ENCODE measurements around the gene FBXL13. TPM values are rescaled to one million over a fixed set of nuclear protein-coding genes. Genes with fewer than 3 reads are reported as not detected.
"Not testable (repeated sequence)": the region's sequence is repeated elsewhere in the genome, so short reads cannot be mapped to it uniquely, and the experiment has no call there.

FBXL13 gene
- polyA plus RNA-seq, 1 experiment, result 0.20 TPM

DNA sequence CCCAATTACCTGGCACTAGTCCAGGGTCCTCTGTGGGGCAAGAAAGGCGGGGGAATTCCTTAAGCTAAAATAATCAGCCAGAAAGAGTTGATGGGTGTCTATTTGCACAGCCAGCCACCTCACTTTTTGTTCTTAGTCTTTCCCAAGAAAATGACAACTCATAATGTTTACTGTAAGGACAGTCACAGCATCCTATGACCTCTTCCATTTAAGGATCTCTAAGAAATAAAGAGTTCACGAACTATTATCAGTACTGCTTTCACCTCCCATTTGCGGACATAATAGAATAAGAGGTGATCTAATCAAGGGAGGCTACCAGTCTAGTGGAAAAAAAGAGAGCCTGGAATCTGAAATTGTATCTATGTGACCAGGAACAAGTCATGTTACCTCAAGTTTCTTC is 234.2 kb downstream of the FBXL13 start:
- CTCF ChIA-PET, result no interaction called here
- H3K27me3 ChIP-seq (ENCODE audit: control insufficient read depth, insufficient read depth, low read length), result no peaks in the 10 kb centered on the region

DNA sequence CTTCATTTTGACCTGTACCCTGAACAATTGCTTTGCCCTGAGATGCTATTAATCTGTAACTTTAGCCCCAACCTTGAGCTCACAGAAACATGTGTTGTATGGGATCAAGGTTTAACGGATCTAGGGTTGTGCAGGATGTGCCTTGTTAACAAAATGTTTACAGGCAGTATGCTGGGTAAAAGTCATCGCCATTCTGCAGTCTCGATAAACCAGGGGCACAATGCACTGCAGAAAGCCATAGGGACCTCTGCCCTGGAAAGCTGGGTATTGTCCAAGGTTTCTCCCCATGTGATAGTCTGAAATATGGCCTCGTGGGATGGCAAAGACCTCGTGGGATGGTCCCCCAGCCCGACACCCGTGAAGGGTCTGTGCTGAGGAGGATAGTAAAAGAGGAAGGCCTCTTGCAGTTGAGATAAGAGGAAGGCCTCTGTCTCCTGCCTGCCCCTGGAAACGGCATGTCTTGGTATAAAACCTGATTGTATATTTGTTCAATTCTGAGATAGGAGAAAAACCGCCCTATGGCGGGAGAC is 236.0 kb downstream of the FBXL13 start:
- CTCF ChIA-PET; DNase-seq (ENCODE audit: low read depth); H3K36me3 ChIP-seq (ENCODE audit: control insufficient read depth, insufficient read depth, low read length); H3K4me3 ChIP-seq (ENCODE audit: low read depth, low read length); POLR2A ChIA-PET; H3K27me3 ChIP-seq (ENCODE audit: control insufficient read depth, insufficient read depth, low read length): not testable (repeated sequence)

More for the DNA sequence above, 234.2 kb downstream of the FBXL13 start:
- no peak overlapping the region for H3K4me3 ChIP-seq (ENCODE audit: low read depth, low read length)
- DNase-seq (ENCODE audit: low read depth), result no peak
- POLR2A ChIA-PET, result no interaction called here
- no peaks in the 10 kb centered on the region for H3K36me3 ChIP-seq (ENCODE audit: control insufficient read depth, insufficient read depth, low read length)
- TF ChIP-seq, protein P1, sequence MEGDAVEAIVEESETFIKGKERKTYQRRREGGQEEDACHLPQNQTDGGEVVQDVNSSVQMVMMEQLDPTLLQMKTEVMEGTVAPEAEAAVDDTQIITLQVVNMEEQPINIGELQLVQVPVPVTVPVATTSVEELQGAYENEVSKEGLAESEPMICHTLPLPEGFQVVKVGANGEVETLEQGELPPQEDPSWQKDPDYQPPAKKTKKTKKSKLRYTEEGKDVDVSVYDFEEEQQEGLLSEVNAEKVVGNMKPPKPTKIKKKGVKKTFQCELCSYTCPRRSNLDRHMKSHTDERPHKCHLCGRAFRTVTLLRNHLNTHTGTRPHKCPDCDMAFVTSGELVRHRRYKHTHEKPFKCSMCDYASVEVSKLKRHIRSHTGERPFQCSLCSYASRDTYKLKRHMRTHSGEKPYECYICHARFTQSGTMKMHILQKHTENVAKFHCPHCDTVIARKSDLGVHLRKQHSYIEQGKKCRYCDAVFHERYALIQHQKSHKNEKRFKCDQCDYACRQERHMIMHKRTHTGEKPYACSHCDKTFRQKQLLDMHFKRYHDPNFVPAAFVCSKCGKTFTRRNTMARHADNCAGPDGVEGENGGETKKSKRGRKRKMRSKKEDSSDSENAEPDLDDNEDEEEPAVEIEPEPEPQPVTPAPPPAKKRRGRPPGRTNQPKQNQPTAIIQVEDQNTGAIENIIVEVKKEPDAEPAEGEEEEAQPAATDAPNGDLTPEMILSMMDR (IDR thresholded peaks at IDR 0.05; ENCODE audit: insufficient read depth, low read depth, low read length), result no peak

DNA sequence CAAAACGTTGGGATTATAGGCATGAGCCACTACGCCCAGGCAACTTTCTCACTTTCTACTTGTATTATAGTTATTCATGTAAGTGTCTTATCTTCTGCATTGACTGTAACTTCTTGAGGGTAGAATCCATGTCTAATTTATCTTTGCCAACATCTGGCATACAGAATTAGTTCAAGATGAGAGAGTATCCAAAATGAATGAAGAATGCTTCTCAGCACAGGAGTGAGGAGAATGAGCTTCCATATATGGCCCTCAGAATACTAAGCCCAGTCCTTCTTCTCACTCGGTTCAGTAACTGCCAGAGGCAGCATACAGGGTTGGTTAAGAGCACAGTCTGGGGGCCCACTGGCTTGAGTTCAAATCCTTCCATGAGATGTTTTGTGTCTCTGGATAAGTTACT is 236.8 kb downstream of the FBXL13 start:
- TF ChIP-seq, protein P1 (IDR thresholded peaks at IDR 0.05; ENCODE audit: insufficient read depth, low read depth, low read length), result no peak
- no peak for DNase-seq (ENCODE audit: low read depth)
- no peaks in the 10 kb centered on the region for H3K36me3 ChIP-seq (ENCODE audit: control insufficient read depth, insufficient read depth, low read length)
- ChIA-PET CTCF (no interaction called here), POLR2A (no interaction called here)
- no peak overlapping the region for H3K4me3 ChIP-seq (ENCODE audit: low read depth, low read length)
- no peaks in the 10 kb centered on the region for H3K27me3 ChIP-seq (ENCODE audit: control insufficient read depth, insufficient read depth, low read length)

DNA sequence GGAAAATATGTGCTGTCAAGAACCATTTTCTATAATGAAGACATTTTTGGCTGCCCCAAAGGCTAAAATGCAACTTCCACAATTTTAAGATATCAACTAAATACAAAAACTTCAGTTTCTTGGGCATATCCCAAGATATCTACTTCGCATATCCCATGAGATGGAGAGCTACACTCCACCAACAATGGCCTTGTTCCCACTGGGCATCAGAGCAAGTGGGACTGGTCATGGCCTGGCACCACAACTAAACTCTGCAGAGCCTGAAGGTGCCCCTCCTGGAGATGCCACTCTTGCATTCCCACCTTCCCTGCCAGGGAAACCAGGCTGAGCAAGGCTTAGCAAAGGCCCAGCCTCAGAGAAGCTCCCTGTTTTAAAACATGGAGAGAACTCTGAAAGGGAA is 237.6 kb downstream of the FBXL13 start:
- H3K36me3 ChIP-seq (ENCODE audit: control insufficient read depth, insufficient read depth, low read length), result no peaks in the 10 kb centered on the region
- no peaks in the 10 kb centered on the region for H3K27me3 ChIP-seq (ENCODE audit: control insufficient read depth, insufficient read depth, low read length)
- TF ChIP-seq, protein P1 (IDR thresholded peaks at IDR 0.05; ENCODE audit: insufficient read depth, low read depth, low read length), result no peak
- DNase-seq (ENCODE audit: low read depth), result no peak
- H3K4me3 ChIP-seq (ENCODE audit: low read depth, low read length), result no peak overlapping the region
- CTCF ChIA-PET, result interaction anchor here (0.7 kb wide), 1 partner anchor 225 kb away, joined by 3 read pairs; no protein-coding TSS in a partner anchor
- POLR2A ChIA-PET, result no interaction called here

DNA sequence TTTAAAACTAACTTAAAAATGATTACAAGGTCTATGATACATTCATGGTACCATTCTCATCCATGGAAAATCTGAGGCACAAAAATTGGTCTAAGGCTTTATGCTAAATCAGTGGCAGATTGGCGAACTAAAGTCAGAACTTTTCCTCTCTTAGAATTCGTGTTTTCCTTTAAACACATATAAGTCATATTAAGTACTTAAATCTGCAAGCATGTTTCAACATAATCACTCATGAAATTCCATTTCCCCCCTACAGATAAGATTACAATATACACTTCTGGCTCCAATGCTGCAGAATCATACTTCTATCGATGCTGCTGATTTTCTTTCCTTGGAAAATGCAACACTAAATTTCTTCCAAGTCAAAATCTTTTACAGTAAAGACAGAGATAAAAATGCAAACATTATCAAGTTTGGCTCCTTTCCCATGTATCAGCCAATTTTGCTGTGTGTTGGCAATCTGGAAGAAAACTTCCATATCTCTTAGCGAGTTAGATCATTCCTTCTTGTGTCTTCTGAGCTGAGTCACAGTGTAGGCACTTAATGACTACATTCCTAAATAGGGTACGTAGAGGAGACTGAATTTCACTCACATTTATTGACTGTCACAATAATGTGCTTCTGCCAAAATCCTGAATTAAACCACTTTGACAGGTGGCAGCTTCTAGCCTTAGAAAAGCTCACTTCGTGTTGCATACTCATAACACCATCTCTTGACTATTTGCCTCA is 238.2 kb downstream of the FBXL13 start:
- DNase-seq (ENCODE audit: low read depth), result peak; percentile 59

More for the DNA sequence above, 238.2 kb downstream of the FBXL13 start:
- POLR2A ChIA-PET, result no interaction called here
- CTCF ChIA-PET, result interaction anchor here (0.7 to 1.2 kb wide), 2 partner anchors 8 to 226 kb away, joined by 3 to 4 read pairs; no protein-coding TSS in a partner anchor
- H3K27me3 ChIP-seq (ENCODE audit: control insufficient read depth, insufficient read depth, low read length), result no peaks in the 10 kb centered on the region
- H3K36me3 ChIP-seq (ENCODE audit: control insufficient read depth, insufficient read depth, low read length), result no peaks in the 10 kb centered on the region
- TF ChIP-seq, protein P1 (IDR thresholded peaks at IDR 0.05; ENCODE audit: insufficient read depth, low read depth, low read length), result no peak
- H3K4me3 ChIP-seq (ENCODE audit: low read depth, low read length), result no peak overlapping the region
